Duodenal mucosa (tissue), 2 donors: Measurements from ENCODE around the gene MRPL17.

ENCODE experiments used
- H3K27ac ChIP-seq: one replicate; pipeline ENCODE4 v1.7.0; 2013; ENCODE audit warnings: low read depth, low read length
- H3K27me3 ChIP-seq, 2 donors: one replicate each; pipeline ENCODE4 v1.7.0; 2013; ENCODE audit warnings: low read length in 2 of 2, control low read depth in 1 of 2; ENCODE audit not compliant: insufficient read depth in 2 of 2, control insufficient read depth in 1 of 2
- H3K36me3 ChIP-seq, 2 donors: one replicate each; pipeline ENCODE4 v1.7.0; 2013; ENCODE audit warnings: low read length in 2 of 2, control low read depth in 1 of 2; ENCODE audit not compliant: insufficient read depth in 2 of 2, control insufficient read depth in 1 of 2
- H3K4me1 ChIP-seq, 2 donors: one replicate each; pipeline ENCODE4 v1.7.0; 2013; ENCODE audit warnings: low read length in 2 of 2, control low read depth in 1 of 2; ENCODE audit not compliant: insufficient read depth in 2 of 2, control insufficient read depth in 1 of 2
- H3K4me3 ChIP-seq, 2 donors: one replicate each; pipeline ENCODE4 v1.7.0; 2013; ENCODE audit warnings: low read length in 2 of 2, low read depth in 1 of 2
- H3K9ac ChIP-seq, 2 donors: one replicate each; pipeline ENCODE4 v1.7.0; 2013; ENCODE audit warnings: low read length in 2 of 2, low read depth in 1 of 2
- H3K9me3 ChIP-seq, 2 donors: one replicate each; pipeline ENCODE4 v1.7.0; 2013; ENCODE audit warnings: low read length in 2 of 2, control low read depth in 1 of 2; ENCODE audit not compliant: control insufficient read depth in 1 of 2

Gene MRPL17

GRCh38 chr11:6647836-6648235 lies 35.3 kb downstream of the MRPL17 start:
- no peaks in the 10 kb centered on the region for H3K36me3 ChIP-seq
- H3K9ac ChIP-seq = no peak overlapping the region
- H3K9me3 ChIP-seq = no peaks in the 10 kb centered on the region
- H3K4me1 ChIP-seq = peaks cover 10 to 26% of the 10 kb centered on the region in 2 donors
- H3K27ac ChIP-seq = peak overlapping the region; percentile 41
- H3K27me3 ChIP-seq = peaks cover 9 to 21% of the 10 kb centered on the region in 2 donors
- no peak overlapping the region for H3K4me3 ChIP-seq

DNA sequence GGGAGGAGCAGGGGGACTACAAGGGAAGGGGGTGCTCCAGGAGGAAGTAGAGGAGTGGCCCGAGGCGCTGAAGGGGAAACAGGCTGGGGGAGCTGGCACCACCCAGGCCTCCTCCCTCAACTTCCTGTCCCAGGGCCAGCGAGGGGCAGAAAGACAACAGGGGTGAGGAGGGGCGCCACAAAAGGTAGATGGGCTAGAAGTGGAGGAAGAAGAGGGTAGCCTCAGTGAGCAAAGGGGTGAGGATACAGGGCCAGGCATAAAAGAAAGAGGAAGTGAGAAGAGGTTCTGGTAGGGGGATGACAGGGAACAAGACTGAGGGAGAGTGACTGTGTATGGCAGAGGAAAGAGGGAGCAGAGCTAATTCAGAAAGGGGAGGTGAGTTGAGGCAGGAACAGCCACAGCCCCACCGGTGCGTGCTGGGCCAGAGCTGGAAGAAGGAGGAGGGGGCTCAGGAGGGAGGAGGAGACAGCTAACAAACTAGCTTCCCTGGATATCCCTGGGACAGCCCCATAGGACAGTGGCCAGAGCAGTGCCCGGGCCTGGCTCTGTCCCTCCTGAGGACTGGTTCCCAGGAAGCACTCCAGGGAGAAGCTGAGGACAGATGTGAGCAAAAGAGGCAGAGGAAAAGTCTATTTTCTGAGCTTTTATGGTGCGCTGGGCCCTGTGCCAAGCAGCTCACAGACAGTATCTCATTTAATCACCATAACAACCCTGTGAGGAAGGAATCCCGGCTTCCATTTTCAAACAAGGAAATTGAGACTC lies 36.0 kb downstream of the MRPL17 start:
- H3K27me3 ChIP-seq = peaks cover 9 to 19% of the 10 kb centered on the region in 2 donors
- H3K9ac ChIP-seq = no peak overlapping the region
- H3K9me3 ChIP-seq = no peaks in the 10 kb centered on the region
- peaks cover 10 to 26% of the 10 kb centered on the region in 2 donors for H3K4me1 ChIP-seq
- H3K36me3 ChIP-seq = no peaks in the 10 kb centered on the region
- H3K4me3 ChIP-seq = peak overlapping the region; percentile 2 to 32
- H3K27ac ChIP-seq = peak overlapping the region; percentile 58

DNA sequence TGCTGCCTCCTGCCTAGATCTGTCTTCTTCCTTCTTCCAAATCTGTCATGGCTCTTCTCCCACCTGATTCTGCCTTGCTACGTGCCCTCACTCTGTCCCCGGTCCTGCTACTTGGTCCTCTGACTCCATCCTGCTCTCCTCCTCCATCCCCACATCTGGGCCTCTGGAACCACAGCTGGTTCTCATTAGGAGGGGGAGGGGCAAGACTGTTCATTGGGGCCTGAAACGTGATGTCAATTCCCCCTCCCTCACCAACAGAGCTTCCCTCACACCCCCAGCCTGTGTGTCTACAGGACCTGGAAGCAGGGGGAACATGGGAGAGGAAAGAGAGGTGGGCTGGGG lies 36.6 kb downstream of the MRPL17 start:
- peaks cover 9 to 15% of the 10 kb centered on the region in 2 donors for H3K27me3 ChIP-seq
- peak overlapping the region; percentile 58 for H3K27ac ChIP-seq
- H3K36me3 ChIP-seq = no peaks in the 10 kb centered on the region
- peaks cover 10 to 26% of the 10 kb centered on the region in 2 donors for H3K4me1 ChIP-seq
- H3K9ac ChIP-seq = no peak overlapping the region
- H3K4me3 ChIP-seq = peak overlapping the region; percentile 2 to 32
- H3K9me3 ChIP-seq = no peaks in the 10 kb centered on the region

DNA sequence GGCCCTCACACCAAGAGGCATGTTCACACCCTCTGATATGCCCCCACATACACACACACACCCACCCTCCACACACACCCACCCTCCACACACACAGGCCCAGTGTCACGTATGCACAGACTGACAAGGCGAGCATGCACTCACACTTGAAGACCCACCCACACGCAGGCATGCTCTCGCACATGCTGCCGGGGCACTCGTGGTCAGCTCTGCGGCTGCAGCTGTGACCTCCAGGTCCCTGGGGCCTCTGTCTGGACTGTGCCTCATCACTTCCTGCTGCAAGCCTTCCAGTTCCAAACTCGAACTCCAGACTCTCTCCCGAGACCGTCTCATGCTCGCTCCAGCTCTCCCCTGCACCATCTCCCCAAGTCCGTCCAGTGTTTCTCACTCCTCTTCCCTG lies 37.1 kb downstream of the MRPL17 start:
- Histone ChIP-seq H3K9me3 (no peaks in the 10 kb centered on the region), H3K36me3 (no peaks in the 10 kb centered on the region), H3K4me1 (peaks cover 10 to 26% of the 10 kb centered on the region in 2 donors), H3K27ac (no peak overlapping the region), H3K4me3 (peak overlapping the region; percentile 2 to 32), H3K9ac (no peak overlapping the region), H3K27me3 (peaks cover 8 to 12% of the 10 kb centered on the region in 2 donors)

DNA sequence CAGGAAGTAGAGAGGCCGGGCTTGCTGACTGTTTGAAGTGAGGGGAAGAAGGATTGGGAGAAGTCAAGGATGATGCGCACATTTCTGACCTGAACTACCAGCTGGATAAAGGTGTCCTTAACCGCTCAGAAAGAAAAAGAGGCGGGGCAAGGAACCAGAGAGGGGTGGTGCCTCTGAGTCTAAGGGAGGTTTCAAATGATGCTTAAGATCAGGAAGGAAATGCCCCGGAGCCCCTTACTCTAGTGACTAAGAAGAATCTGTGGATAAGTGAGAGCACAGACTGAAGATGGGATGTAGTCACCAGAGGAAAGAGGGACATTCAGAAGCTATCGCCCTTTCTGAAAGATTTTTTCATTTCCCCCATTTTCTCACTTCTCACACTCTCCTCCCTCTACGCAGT lies 40.2 kb downstream of the MRPL17 start:
- no peak overlapping the region for H3K4me3 ChIP-seq
- H3K9ac ChIP-seq = no peak overlapping the region
- H3K36me3 ChIP-seq = peaks cover 0 to 4% of the 10 kb centered on the region in 2 donors
- H3K9me3 ChIP-seq = no peaks in the 10 kb centered on the region
- H3K27me3 ChIP-seq = peaks cover 2 to 4% of the 10 kb centered on the region in 2 donors
- H3K4me1 ChIP-seq = peaks cover 16 to 37% of the 10 kb centered on the region in 2 donors
- H3K27ac ChIP-seq = no peak overlapping the region

DNA sequence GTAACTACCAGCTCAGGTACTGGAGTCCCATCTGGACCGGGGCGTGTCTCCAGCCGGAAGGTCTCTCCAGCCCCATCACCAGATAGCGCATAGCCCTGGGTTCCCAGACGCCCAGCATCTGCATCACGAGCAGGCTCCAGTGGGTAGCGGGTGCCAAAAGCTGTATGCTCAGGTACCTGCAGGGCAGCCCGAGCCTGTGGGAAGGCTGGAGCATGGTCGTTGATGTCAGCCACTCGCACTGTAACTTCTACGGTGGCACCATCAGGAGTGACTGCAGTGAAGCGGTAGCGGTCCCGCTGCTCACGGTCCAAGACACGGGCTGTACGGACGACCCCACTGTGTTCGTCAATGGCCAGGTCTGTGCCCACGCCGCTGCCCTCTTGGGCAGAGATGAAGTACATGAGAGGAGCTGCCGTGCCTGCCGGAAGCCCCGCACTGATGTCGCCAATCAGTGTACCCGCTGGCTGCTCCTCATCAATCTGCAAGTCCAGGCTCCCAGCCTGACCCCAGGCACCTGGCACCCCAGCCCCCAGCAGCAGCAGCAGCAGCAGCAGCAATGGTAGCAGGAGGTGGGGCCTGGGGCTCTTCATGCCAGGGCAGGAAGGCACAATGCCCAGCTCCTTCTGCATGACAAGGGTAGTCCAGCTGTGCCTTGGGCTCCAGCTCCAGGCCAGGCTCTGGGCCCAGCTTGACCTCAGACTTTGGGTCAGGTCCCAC lies 42.0 kb downstream of the MRPL17 start:
- Histone ChIP-seq H3K9ac (no peak overlapping the region), H3K4me1 (peaks cover 12 to 29% of the 10 kb centered on the region in 2 donors)

GRCh38 chr11:6640036-6640984 lies 42.8 kb downstream of the MRPL17 start:
- H3K4me3 ChIP-seq = no peak overlapping the region
- peaks cover 0 to 4% of the 10 kb centered on the region in 2 donors for H3K36me3 ChIP-seq
- H3K9me3 ChIP-seq = no peaks in the 10 kb centered on the region
- H3K4me1 ChIP-seq = peaks cover 18 to 31% of the 10 kb centered on the region in 2 donors
- no peak overlapping the region for H3K27ac ChIP-seq
- peaks cover 0 to 4% of the 10 kb centered on the region in 2 donors for H3K27me3 ChIP-seq
- H3K9ac ChIP-seq = no peak overlapping the region

More for the DNA sequence above, 42.0 kb downstream of the MRPL17 start:
- Histone ChIP-seq H3K27me3 (peaks cover 0 to 4% of the 10 kb centered on the region in 2 donors), H3K36me3 (peaks cover 0 to 4% of the 10 kb centered on the region in 2 donors), H3K4me3 (no peak overlapping the region), H3K9me3 (no peaks in the 10 kb centered on the region), H3K27ac (no peak overlapping the region)

DNA sequence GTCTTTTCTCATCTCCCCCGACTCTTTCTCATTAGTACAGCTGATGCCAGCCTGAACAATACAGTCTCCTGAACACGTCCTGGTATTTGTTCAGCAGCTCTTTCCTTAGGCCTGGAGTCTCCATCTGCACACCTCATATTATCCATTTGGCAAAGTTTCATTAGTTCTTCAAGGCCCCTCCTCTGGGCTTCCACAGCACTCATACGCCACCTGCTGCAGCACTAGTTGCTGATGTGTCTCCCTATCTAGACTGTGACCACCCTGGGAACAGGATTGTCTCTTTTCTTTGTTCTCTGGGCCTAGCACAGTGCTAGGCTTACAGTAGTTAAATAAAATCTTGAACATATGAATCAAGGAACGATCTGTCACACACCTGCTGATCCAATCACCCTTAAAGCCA lies 44.7 kb downstream of the MRPL17 start:
- Histone ChIP-seq H3K9me3 (no peaks in the 10 kb centered on the region), H3K9ac (no peak overlapping the region), H3K27ac (no peak overlapping the region), H3K4me1 (peaks cover 27 to 35% of the 10 kb centered on the region in 2 donors), H3K36me3 (peaks cover 0 to 4% of the 10 kb centered on the region in 2 donors), H3K4me3 (no peak overlapping the region), H3K27me3 (no peaks in the 10 kb centered on the region)

DNA sequence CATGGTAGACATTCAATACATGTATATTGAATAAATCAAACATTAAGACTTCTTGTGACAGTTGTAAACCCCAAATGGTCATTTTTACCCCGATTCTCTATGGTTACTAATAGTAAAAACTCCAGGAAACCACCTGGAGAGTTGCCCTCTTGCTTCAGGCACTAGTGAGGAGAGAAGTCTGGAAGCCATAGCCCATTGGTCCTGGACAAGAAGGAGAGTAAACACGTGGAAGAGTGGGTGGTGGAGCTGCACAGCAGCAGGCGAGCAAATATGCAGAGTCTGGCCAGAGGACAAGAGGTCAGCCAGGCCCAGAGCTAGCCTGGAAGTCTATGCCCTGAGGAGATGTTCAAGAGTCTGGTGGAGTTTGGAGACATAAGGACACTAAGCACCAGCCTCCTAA lies 45.3 kb downstream of the MRPL17 start:
- Histone ChIP-seq H3K9ac (no peak overlapping the region), H3K36me3 (peaks cover 0 to 9% of the 10 kb centered on the region in 2 donors), H3K27ac (no peak overlapping the region), H3K4me3 (no peak overlapping the region), H3K4me1 (peaks cover 27 to 35% of the 10 kb centered on the region in 2 donors), H3K9me3 (no peaks in the 10 kb centered on the region), H3K27me3 (no peaks in the 10 kb centered on the region)
